Vagina (tissue), 2 donors: Measurements from ENCODE around the gene ZKSCAN2.

Source experiments
- POLR2A ChIP-seq, 2 donors: fragments of 450-650 bp; IDR thresholded peaks; one replicate each; pipeline ENCODE4 v1.6.1; 2017; ENCODE audit warnings: antibody characterized with exemption in 2 of 2, mild to moderate bottlenecking in 2 of 2, moderate library complexity in 2 of 2
- POLR2AphosphoS5 ChIP-seq, 2 donors: sonication (generic); formaldehyde crosslinking; IDR thresholded peaks; one replicate each; pipeline ENCODE4 v1.9.0; 2017; ENCODE audit warnings: antibody characterized with exemption in 2 of 2, mild to moderate bottlenecking in 2 of 2, low read depth in 1 of 2; ENCODE audit not compliant: insufficient read depth in 1 of 2
- TF ChIP-seq, protein P1 (sequence below), 3 experiments: fragments of 450-650 bp in 2 of 3; fragments of 200-600 bp in 1 of 3; sonication (generic) in 1 of 3; IDR thresholded peaks; one replicate each; pipeline ENCODE4 v1.5.1; 2017 to 2019; ENCODE audit warnings: antibody characterized with exemption in 3 of 3, mild to moderate bottlenecking in 2 of 3, moderate library complexity in 2 of 3

DNA sequence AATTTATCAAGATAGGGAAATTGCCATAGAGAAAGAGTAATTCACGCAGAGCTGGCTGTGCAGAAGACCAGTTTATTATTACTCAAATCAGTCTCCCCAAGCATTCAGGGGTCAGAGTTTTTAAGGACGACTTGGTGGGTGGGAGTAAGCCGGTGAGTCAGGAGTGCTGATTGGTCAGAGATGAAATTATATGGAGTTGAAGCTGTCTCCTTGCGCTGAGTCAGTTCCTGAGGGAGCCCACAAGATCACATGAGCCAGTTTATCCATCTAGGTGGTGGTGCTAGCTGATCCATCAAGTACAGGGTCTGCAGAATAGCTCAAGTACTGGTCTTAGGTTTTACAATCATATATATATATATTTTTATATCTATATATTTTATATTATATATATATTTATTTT lies 46.9 kb downstream of the ZKSCAN2 start:
- TF ChIP-seq, protein P1, sequence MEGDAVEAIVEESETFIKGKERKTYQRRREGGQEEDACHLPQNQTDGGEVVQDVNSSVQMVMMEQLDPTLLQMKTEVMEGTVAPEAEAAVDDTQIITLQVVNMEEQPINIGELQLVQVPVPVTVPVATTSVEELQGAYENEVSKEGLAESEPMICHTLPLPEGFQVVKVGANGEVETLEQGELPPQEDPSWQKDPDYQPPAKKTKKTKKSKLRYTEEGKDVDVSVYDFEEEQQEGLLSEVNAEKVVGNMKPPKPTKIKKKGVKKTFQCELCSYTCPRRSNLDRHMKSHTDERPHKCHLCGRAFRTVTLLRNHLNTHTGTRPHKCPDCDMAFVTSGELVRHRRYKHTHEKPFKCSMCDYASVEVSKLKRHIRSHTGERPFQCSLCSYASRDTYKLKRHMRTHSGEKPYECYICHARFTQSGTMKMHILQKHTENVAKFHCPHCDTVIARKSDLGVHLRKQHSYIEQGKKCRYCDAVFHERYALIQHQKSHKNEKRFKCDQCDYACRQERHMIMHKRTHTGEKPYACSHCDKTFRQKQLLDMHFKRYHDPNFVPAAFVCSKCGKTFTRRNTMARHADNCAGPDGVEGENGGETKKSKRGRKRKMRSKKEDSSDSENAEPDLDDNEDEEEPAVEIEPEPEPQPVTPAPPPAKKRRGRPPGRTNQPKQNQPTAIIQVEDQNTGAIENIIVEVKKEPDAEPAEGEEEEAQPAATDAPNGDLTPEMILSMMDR (IDR thresholded peaks at IDR 0.05): no peak
- TF ChIP-seq POLR2A (IDR thresholded peaks at IDR 0.05) (no peak), POLR2AphosphoS5 (IDR thresholded peaks at IDR 0.05; ENCODE audit: insufficient read depth in 1 of 2, low read depth in 1 of 2) (no peak)
